ENCODE results near the gene CAMSAP1.

DNA sequence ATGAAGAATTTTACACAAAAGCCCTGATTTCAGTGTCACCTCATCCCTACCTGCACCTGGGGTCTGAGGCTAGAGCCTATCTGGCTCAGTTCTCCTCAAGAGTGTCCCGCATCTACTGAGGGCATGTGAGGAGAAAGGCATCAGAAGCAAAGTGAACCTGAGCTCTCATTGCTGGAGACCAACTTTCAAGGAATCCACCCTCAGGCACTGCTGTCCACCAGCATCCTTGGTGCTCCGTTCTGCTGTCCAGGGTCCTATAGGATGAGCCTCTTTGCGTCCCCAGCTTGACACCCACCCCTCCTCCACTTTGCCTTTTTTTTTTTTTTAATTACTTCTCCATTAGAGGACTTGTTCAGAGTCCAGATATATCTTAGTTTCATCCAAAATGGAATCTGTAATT is 49.5 kb downstream of the CAMSAP1 start:
- TF ChIP-seq POLR2A (IDR thresholded peaks at IDR 0.05) (no peak), CTCF (IDR thresholded peaks at IDR 0.05) (no peak)
